Thyroid gland (tissue), 4 donors: ENCODE results near the gene P4HTM. TPM values are rescaled to one million over a fixed set of nuclear protein-coding genes. Genes with fewer than 3 reads are reported as not detected.

Source experiments
- DNase-seq, 2 donors: peaks; one replicate each; pipeline ENCODE4 v3.0.0-alpha.2; 2019
- H3K27ac ChIP-seq, 3 donors: fragments of 200-600 bp; sonication (generic); 1 replicate in 2 of 3; 2 replicates in 1 of 3; pipeline ENCODE4 v1.5.1; 2016 to 2019; ENCODE audit warnings: mild to moderate bottlenecking in 1 of 3, moderate library complexity in 1 of 3
- H3K27me3 ChIP-seq: fragments of 200-600 bp; sonication (generic); one replicate; pipeline ENCODE4 v1.5.1; 2019
- H3K36me3 ChIP-seq, 2 donors: fragments of 200-600 bp; sonication (generic); one replicate each; pipeline ENCODE4 v1.5.1; 2016 to 2019
- H3K4me1 ChIP-seq, 2 donors: fragments of 200-600 bp; sonication (generic); one replicate each; pipeline ENCODE4 v1.5.1; 2017 to 2019
- H3K4me3 ChIP-seq, 3 donors: fragments of 200-600 bp; sonication (generic); replicated peaks in 1 of 3; 1 replicate in 2 of 3; 2 replicates in 1 of 3; pipeline ENCODE4 v1.5.1; 2016; ENCODE audit warnings: mild to moderate bottlenecking in 1 of 3
- H3K9me3 ChIP-seq: fragments of 200-600 bp; sonication (generic); one replicate; pipeline ENCODE4 v1.5.1; 2017
- POLR2A ChIP-seq, 2 donors: fragments of 450-650 bp; IDR thresholded peaks; one replicate each; pipeline ENCODE4 v1.6.1; 2017; ENCODE audit warnings: antibody characterized with exemption in 2 of 2, mild to moderate bottlenecking in 2 of 2, moderate library complexity in 1 of 2
- WGBS, 2 donors: methylation state at CpG; one replicate each; pipeline ENCODE4 v1.1.5; 2017; 5-methylcytosine and 5-hydroxymethylcytosine counted together
- intact Hi-C: fragments of 100-400 bp; cut with DNase I; formaldehyde crosslinking; loops from one replicate; pipeline ENCODE4 v1.15.1; 2023
- total RNA-seq, 4 donors: library from RNA; depleted of rRNA; stranded (reverse); fragments of >200 nt; gene quantifications; one replicate each; pipeline ENCODE4 v1.2.3, GENCODE V29; 2016
- TF ChIP-seq, protein P1 (sequence below), 6 experiments: fragments of 200-600 bp in 3 of 6; fragments of 450-650 bp in 3 of 6; sonication (generic) in 3 of 6; IDR thresholded peaks; one replicate each; pipeline ENCODE4 v1.5.1; 2016 to 2019; ENCODE audit warnings: antibody characterized with exemption in 6 of 6, mild to moderate bottlenecking in 2 of 6, inconsistent platforms in 1 of 6, moderate library complexity in 1 of 6

Gene P4HTM
- total RNA-seq, 4 donors from 2014 or later, result 73.5 to 117 (median 95.0) TPM

DNA sequence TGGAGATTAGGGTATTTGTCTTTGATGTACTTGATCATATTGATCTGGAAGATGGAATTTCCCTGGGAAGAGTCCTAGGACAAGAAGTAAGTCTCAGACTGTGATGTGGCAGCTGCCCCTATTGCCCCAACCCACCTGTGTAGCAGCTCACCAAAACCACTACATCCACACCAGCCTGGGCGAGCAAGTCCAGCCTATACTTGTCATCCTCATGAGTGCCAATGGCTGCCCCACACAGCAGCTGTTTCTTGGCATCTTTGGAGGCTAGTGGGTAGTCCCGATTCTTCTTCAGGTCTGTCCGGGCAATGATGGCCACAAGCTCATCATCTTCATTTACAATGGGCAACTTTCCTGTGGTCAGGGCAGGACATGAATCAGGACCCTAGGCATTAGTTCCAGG is 36.5 kb downstream of the P4HTM start:
- TF ChIP-seq, protein P1, sequence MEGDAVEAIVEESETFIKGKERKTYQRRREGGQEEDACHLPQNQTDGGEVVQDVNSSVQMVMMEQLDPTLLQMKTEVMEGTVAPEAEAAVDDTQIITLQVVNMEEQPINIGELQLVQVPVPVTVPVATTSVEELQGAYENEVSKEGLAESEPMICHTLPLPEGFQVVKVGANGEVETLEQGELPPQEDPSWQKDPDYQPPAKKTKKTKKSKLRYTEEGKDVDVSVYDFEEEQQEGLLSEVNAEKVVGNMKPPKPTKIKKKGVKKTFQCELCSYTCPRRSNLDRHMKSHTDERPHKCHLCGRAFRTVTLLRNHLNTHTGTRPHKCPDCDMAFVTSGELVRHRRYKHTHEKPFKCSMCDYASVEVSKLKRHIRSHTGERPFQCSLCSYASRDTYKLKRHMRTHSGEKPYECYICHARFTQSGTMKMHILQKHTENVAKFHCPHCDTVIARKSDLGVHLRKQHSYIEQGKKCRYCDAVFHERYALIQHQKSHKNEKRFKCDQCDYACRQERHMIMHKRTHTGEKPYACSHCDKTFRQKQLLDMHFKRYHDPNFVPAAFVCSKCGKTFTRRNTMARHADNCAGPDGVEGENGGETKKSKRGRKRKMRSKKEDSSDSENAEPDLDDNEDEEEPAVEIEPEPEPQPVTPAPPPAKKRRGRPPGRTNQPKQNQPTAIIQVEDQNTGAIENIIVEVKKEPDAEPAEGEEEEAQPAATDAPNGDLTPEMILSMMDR (IDR thresholded peaks at IDR 0.05), result no peak
- no peak for TF ChIP-seq POLR2A (IDR thresholded peaks at IDR 0.05)
- peaks cover 33 to 40% of the 10 kb centered on the region in 2 donors for H3K36me3 ChIP-seq
- H3K27ac ChIP-seq, result no peak overlapping the region
- WGBS, 2 donors, result 96 to 97% methylated on average over 3 of the region's 3 CpGs
- peaks cover 14 to 28% of the 10 kb centered on the region in 2 donors for H3K4me1 ChIP-seq
- intact Hi-C loops, result loop anchor here (10.0 kb wide), 1 partner anchor 68 kb away; the partner anchor contains the start of gene QRICH1
- no peaks in the 10 kb centered on the region for H3K27me3 ChIP-seq
- H3K4me3 ChIP-seq, result no peak overlapping the region
- DNase-seq, result no peak
- no peaks in the 10 kb centered on the region for H3K9me3 ChIP-seq

GRCh38 chr3:49027634-49028033 is 37.6 kb downstream of the P4HTM start:
- DNase-seq, result no peak
- Histone ChIP-seq H3K36me3 (peaks cover 44 to 50% of the 10 kb centered on the region in 2 donors), H3K9me3 (no peaks in the 10 kb centered on the region), H3K27ac (no peak overlapping the region), H3K27me3 (no peaks in the 10 kb centered on the region), H3K4me3 (no peak overlapping the region), H3K4me1 (peaks cover 11 to 25% of the 10 kb centered on the region in 2 donors)
- TF ChIP-seq, protein P1 (IDR thresholded peaks at IDR 0.05), result no peak
- TF ChIP-seq POLR2A (IDR thresholded peaks at IDR 0.05), result no peak
- intact Hi-C loops, result loop anchor here (10.0 kb wide), 1 partner anchor 67 kb away; the partner anchor contains the start of gene QRICH1
- 95 to 99% methylated on average over 9 of the region's 9 CpGs for WGBS, 2 donors

DNA sequence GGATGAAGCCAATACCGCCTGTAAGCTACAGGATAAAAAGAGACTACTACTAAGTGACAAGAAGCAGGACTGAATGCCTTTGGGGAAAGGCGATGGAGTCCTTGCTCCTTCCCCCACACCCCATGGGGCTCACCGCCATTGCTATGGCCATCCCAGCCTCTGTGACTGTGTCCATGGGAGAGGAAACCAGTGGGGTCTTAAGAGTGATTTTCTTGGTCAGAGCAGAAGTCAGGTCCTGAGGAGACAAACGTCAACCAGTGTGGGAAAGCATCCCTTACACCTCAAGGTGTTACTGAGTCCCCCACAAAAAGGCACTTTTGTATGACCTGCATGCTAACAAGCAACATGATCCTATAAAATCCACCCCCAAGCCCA is 38.2 kb downstream of the P4HTM start:
- intact Hi-C loops, result loop anchor here (10.0 kb wide), 1 partner anchor 67 kb away; the partner anchor contains the start of gene QRICH1
- H3K9me3 ChIP-seq, result no peaks in the 10 kb centered on the region
- peak overlapping the region in 1 of 3 donors; percentile 56 for H3K4me3 ChIP-seq
- DNase-seq, result no peak
- H3K27me3 ChIP-seq, result no peaks in the 10 kb centered on the region
- peaks cover 51 to 57% of the 10 kb centered on the region in 2 donors for H3K36me3 ChIP-seq
- TF ChIP-seq, protein P1 (IDR thresholded peaks at IDR 0.05), result no peak
- TF ChIP-seq POLR2A (IDR thresholded peaks at IDR 0.05), result no peak
- 85 to 93% methylated on average over 4 of the region's 4 CpGs for WGBS, 2 donors
- peaks cover 9 to 19% of the 10 kb centered on the region in 2 donors for H3K4me1 ChIP-seq
- H3K27ac ChIP-seq, result peak overlapping the region; percentile 36 to 85 (median 78)

- Histone ChIP-seq H3K27me3 (no peaks in the 10 kb centered on the region), H3K4me1 (peaks cover 9 to 17% of the 10 kb centered on the region in 2 donors), H3K27ac (peak within 1 kb of the TSS; percentile 46 to 85 (median 78)), H3K36me3 (peaks cover 50 to 56% of the 10 kb centered on the region in 2 donors), H3K4me3 (peak within 1 kb of the TSS; percentile 28 to 62 (median 56)), H3K9me3 (no peaks in the 10 kb centered on the region)
- WGBS, 2 donors, result 1 to 2% methylated on average over 47 to 51 of the region's 55 CpGs
- intact Hi-C loops, result loop anchor here (10.0 kb wide), 1 partner anchor 66 kb away; the partner anchor contains the start of gene QRICH1
- DNase-seq, result peak; percentile 92 to 93
- TF ChIP-seq POLR2A (IDR thresholded peaks at IDR 0.05), result peak; percentile 54 to 95
- TF ChIP-seq, protein P1 (IDR thresholded peaks at IDR 0.05), result peak in 2 of 6 experiments; percentile 16 to 32
Measured at GRCh38 chr3:49028673-49029562, 38.9 kb downstream of the P4HTM start, which contains the start of gene IMPDH2. TSS of gene IMPDH2 (minus strand) at chr3:49029398. CDS start at chr3:49029350, 48 bp downstream.
